ENCODE data around the gene GABRA5.
"Not testable (repeated sequence)": the region's sequence is repeated elsewhere in the genome, so short reads cannot be mapped to it uniquely, and the experiment has no call there.

The GABRA5 gene
- total RNA-seq, result 0 reads per million in 4 experiments

GRCh38 chr15:26866298-26867199 is at the start of gene GABRA5:
Gene GABRA5 (plus strand): TSS chr15:26867062. CDS start chr15:26869249, 2,187 bp downstream.
- no peak for DNase-seq

GRCh38 chr15:26831191-26831590 is 35.7 kb upstream of the GABRA5 start:
- DNase-seq, result not testable (repeated sequence)

- no peak for DNase-seq
These were observed 34.9 kb upstream of the GABRA5 start for GRCh38 chr15:26831951-26832350.

- no peak for DNase-seq
These were observed 28.0 kb upstream of the GABRA5 start for GRCh38 chr15:26838742-26839460.

- DNase-seq, result no peak
These were observed 25.3 kb upstream of the GABRA5 start for GRCh38 chr15:26841514-26841913.

- DNase-seq, result no peak
These were observed 24.9 kb upstream of the GABRA5 start for GRCh38 chr15:26841941-26842340.

- no peak for DNase-seq
These were observed 24.5 kb upstream of the GABRA5 start for GRCh38 chr15:26842391-26842790.

GRCh38 chr15:26844901-26845300 is 22.0 kb upstream of the GABRA5 start:
- no peak for DNase-seq

- no peak for DNase-seq
These were observed 18.4 kb upstream of the GABRA5 start for GRCh38 chr15:26848498-26848897.

- DNase-seq, result no peak
These were observed 16.7 kb upstream of the GABRA5 start for GRCh38 chr15:26850161-26850560.

- no peak for DNase-seq
These were observed 13.9 kb upstream of the GABRA5 start for GRCh38 chr15:26852980-26853379.

GRCh38 chr15:26854435-26854834 is 12.4 kb upstream of the GABRA5 start:
- no peak for DNase-seq

- no peak for DNase-seq
These were observed 2.1 kb upstream of the GABRA5 start for GRCh38 chr15:26864664-26865191.

GRCh38 chr15:26867200-26868007 is 542 bp downstream of the GABRA5 start:
- no peak for DNase-seq

- DNase-seq, result no peak
These were observed 1.3 kb downstream of the GABRA5 start for GRCh38 chr15:26868029-26868685.

GRCh38 chr15:26869628-26870027 is 2.8 kb downstream of the GABRA5 start:
- DNase-seq, result no peak

- no peak for DNase-seq
These were observed 3.5 kb downstream of the GABRA5 start for GRCh38 chr15:26870346-26870745.

GRCh38 chr15:26872206-26872605 is 5.3 kb downstream of the GABRA5 start:
- no peak for DNase-seq

- no peak for DNase-seq
These were observed 7.0 kb downstream of the GABRA5 start for GRCh38 chr15:26873846-26874245.

GRCh38 chr15:26874774-26875475 is 8.1 kb downstream of the GABRA5 start:
- DNase-seq, result no peak

GRCh38 chr15:26875476-26875850 is 8.6 kb downstream of the GABRA5 start:
- no peak for DNase-seq

GRCh38 chr15:26877831-26878230 is 11.0 kb downstream of the GABRA5 start:
- no peak for DNase-seq

All from effector CD8-positive, alpha-beta T cell (primary cell).